ENCODE results near the gene RICTOR. TPM values are rescaled to one million over a fixed set of nuclear protein-coding genes. Genes with fewer than 3 reads are reported as not detected.

The RICTOR gene
- total and polyA plus RNA-seq, 2 donors (not counting 1 experiment from before 2014, with no cell fraction given): 17.1 to 26.3 TPM

DNA sequence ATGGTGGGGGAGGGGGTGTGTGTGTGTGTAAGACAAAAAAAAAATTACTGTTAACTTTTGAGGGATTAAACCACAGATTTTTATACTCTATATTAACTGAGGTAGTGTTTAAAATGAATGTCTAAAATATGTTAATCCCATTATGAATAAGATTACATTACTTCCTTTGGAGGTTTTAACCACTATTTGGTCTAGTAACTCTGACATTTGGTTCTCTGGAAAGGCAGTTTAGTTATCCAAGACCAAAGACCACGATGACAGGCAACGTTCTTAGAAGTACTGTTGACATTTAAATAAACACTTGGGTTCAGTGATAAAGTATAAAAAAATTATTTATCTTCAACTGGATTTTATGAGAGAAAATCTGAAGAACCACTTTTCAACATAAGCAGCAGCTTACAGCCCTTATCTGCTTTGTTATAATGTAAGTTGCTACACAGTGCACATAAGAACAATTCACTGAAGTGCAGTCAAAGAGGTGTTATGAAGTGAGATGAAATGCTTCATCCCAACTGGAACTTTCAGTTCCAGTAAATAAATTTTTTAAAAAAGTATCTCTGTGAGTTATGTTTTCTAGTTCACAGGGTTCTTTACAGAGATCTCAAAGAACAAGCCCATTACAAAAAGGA lies 133.9 kb downstream of the RICTOR start:
- Histone ChIP-seq H4K20me1 (ENCODE audit: control insufficient read depth, extremely low read depth, insufficient read depth, low read length) (no peaks in the 10 kb centered on the region), H2AFZ (ENCODE audit: low read length) (no peak overlapping the region), H3K9ac (ENCODE audit: insufficient read depth, low read length) (no peak overlapping the region), H3K9me3 (ENCODE audit: control insufficient read depth, insufficient read depth, low read depth, low read length) (no peaks in the 10 kb centered on the region), H3K27me3 (ENCODE audit: control insufficient read depth, insufficient read depth, low read length) (no peaks in the 10 kb centered on the region), H3K4me2 (ENCODE audit: extremely low read depth, insufficient read depth, low read length) (no peak overlapping the region), H3K79me2 (ENCODE audit: control insufficient read depth, insufficient read depth, low read length) (no peaks in the 10 kb centered on the region), H3K36me3 (ENCODE audit: control insufficient read depth, insufficient read depth, low read length) (peaks cover 2% of the 10 kb centered on the region), H3K27ac (ENCODE audit: insufficient read depth, low read length) (no peak overlapping the region), H3K4me1 (ENCODE audit: control insufficient read depth, extremely low read depth, insufficient read depth, low read length) (peaks cover 3% of the 10 kb centered on the region), H3K4me3 (replicated peaks in 1 of 4; ENCODE audit: control extremely low read depth in 1 of 4, insufficient read depth in 1 of 4, low read depth in 3 of 4, low read length in 4 of 4) (no peak overlapping the region)
- TF ChIP-seq, protein P1, sequence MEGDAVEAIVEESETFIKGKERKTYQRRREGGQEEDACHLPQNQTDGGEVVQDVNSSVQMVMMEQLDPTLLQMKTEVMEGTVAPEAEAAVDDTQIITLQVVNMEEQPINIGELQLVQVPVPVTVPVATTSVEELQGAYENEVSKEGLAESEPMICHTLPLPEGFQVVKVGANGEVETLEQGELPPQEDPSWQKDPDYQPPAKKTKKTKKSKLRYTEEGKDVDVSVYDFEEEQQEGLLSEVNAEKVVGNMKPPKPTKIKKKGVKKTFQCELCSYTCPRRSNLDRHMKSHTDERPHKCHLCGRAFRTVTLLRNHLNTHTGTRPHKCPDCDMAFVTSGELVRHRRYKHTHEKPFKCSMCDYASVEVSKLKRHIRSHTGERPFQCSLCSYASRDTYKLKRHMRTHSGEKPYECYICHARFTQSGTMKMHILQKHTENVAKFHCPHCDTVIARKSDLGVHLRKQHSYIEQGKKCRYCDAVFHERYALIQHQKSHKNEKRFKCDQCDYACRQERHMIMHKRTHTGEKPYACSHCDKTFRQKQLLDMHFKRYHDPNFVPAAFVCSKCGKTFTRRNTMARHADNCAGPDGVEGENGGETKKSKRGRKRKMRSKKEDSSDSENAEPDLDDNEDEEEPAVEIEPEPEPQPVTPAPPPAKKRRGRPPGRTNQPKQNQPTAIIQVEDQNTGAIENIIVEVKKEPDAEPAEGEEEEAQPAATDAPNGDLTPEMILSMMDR (conservative IDR thresholded peaks at IDR 0.05 in 1 of 2, IDR thresholded peaks at IDR 0.05 in 1 of 2; ENCODE audit: low read depth in 1 of 2, low read length in 2 of 2): no peak
- no peak for TF ChIP-seq EZH2 (IDR thresholded peaks at IDR 0.05; ENCODE audit: low read length, missing control alignments)
- no peak for DNase-seq (ENCODE audit: low read depth in 2 of 2)

DNA sequence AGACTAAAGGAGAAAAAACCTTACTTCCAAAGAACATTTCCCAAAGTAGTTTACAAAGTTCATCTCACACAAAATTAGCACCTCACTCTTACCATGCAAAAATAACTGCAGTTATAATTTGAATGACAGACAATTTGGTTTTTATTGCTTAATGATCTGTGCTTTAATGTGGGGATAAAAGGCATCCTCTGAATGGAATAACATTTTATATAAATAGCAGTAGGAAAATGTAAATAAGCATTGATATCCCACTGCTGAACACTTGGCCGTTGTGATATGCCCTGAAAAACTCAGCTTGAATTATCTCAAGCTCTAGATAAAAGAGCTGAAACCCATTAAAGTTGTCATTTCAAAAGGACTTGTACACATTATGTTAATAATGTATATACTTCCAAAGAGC lies 135.2 kb downstream of the RICTOR start:
- no peaks in the 10 kb centered on the region for H3K9me3 ChIP-seq (ENCODE audit: control insufficient read depth, insufficient read depth, low read depth, low read length)
- H3K27ac ChIP-seq (ENCODE audit: insufficient read depth, low read length): no peak overlapping the region
- peaks cover 3% of the 10 kb centered on the region for H3K4me1 ChIP-seq (ENCODE audit: control insufficient read depth, extremely low read depth, insufficient read depth, low read length)
- no peak for DNase-seq (ENCODE audit: low read depth in 2 of 2)
- H3K27me3 ChIP-seq (ENCODE audit: control insufficient read depth, insufficient read depth, low read length): no peaks in the 10 kb centered on the region
- H3K9ac ChIP-seq (ENCODE audit: insufficient read depth, low read length): no peak overlapping the region
- no peaks in the 10 kb centered on the region for H4K20me1 ChIP-seq (ENCODE audit: control insufficient read depth, extremely low read depth, insufficient read depth, low read length)
- H3K36me3 ChIP-seq (ENCODE audit: control insufficient read depth, insufficient read depth, low read length): peaks cover 5% of the 10 kb centered on the region
- no peak overlapping the region for H3K4me3 ChIP-seq (replicated peaks in 1 of 4; ENCODE audit: control extremely low read depth in 1 of 4, insufficient read depth in 1 of 4, low read depth in 3 of 4, low read length in 4 of 4)
- H3K4me2 ChIP-seq (ENCODE audit: extremely low read depth, insufficient read depth, low read length): no peak overlapping the region
- H3K79me2 ChIP-seq (ENCODE audit: control insufficient read depth, insufficient read depth, low read length): no peaks in the 10 kb centered on the region
- no peak overlapping the region for H2AFZ ChIP-seq (ENCODE audit: low read length)
- TF ChIP-seq, protein P1 (conservative IDR thresholded peaks at IDR 0.05 in 1 of 2, IDR thresholded peaks at IDR 0.05 in 1 of 2; ENCODE audit: low read depth in 1 of 2, low read length in 2 of 2): no peak
- TF ChIP-seq EZH2 (IDR thresholded peaks at IDR 0.05; ENCODE audit: low read length, missing control alignments): no peak

DNA sequence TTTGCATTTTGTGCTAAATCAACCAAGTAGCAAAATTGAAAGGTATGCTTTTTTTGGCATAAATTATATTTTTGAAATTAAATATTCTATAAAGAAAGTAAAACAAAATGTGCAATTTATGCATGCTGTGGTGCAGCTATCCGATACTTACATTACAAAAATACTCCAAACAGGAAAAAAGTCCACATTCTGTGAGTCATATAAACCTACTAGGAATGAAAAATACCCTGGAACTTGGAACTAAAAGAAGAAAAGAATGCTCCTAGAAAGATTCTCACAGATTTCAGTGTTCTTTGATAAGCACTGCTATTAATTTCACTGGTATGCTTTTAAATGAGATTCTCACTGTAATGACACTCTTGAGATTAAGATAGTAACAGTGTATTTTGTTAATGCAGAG lies 135.8 kb downstream of the RICTOR start:
- Histone ChIP-seq H3K27me3 (ENCODE audit: control insufficient read depth, insufficient read depth, low read length) (no peaks in the 10 kb centered on the region), H3K79me2 (ENCODE audit: control insufficient read depth, insufficient read depth, low read length) (no peaks in the 10 kb centered on the region), H3K4me3 (replicated peaks in 1 of 4; ENCODE audit: control extremely low read depth in 1 of 4, insufficient read depth in 1 of 4, low read depth in 3 of 4, low read length in 4 of 4) (no peak overlapping the region), H4K20me1 (ENCODE audit: control insufficient read depth, extremely low read depth, insufficient read depth, low read length) (no peaks in the 10 kb centered on the region), H3K27ac (ENCODE audit: insufficient read depth, low read length) (no peak overlapping the region), H3K36me3 (ENCODE audit: control insufficient read depth, insufficient read depth, low read length) (peaks cover 6% of the 10 kb centered on the region), H3K4me2 (ENCODE audit: extremely low read depth, insufficient read depth, low read length) (no peak overlapping the region), H3K9ac (ENCODE audit: insufficient read depth, low read length) (no peak overlapping the region), H3K9me3 (ENCODE audit: control insufficient read depth, insufficient read depth, low read depth, low read length) (no peaks in the 10 kb centered on the region), H2AFZ (ENCODE audit: low read length) (no peak overlapping the region), H3K4me1 (ENCODE audit: control insufficient read depth, extremely low read depth, insufficient read depth, low read length) (peaks cover 3% of the 10 kb centered on the region)
- TF ChIP-seq, protein P1 (conservative IDR thresholded peaks at IDR 0.05 in 1 of 2, IDR thresholded peaks at IDR 0.05 in 1 of 2; ENCODE audit: low read depth in 1 of 2, low read length in 2 of 2): no peak
- no peak for TF ChIP-seq EZH2 (IDR thresholded peaks at IDR 0.05; ENCODE audit: low read length, missing control alignments)
- peak; percentile 51 to 63 for DNase-seq (ENCODE audit: low read depth in 2 of 2)
